HFFc6 (cell line): ENCODE measurements around the gene SLK. TPM values are rescaled to one million over a fixed set of nuclear protein-coding genes. Genes with fewer than 3 reads are reported as not detected.

ENCODE experiments used
- DNase-seq: peaks from one replicate; pipeline ENCODE4 v3.0.0-alpha.2; 2018
- H3K27ac Mint-ChIP-seq: 2 replicates; pipeline ENCODE4 v1.8.0; 2020; ENCODE audit warnings: mild to moderate bottlenecking, mixed read lengths
- H3K27me3 Mint-ChIP-seq: 2 replicates; pipeline ENCODE4 v1.8.0; 2021; ENCODE audit warnings: mild to moderate bottlenecking, moderate library complexity, mixed read lengths; ENCODE audit not compliant: insufficient read depth
- H3K36me3 Mint-ChIP-seq: 2 replicates; pipeline ENCODE4 v1.8.0; 2021; ENCODE audit warnings: low read depth, mixed read lengths
- H3K4me1 Mint-ChIP-seq: 2 replicates; pipeline ENCODE4 v1.8.0; 2020; ENCODE audit warnings: low read depth, mixed read lengths
- H3K4me3 Mint-ChIP-seq: 2 replicates; pipeline ENCODE4 v1.8.0; 2020; ENCODE audit warnings: mild to moderate bottlenecking, moderate library complexity, mixed read lengths
- H3K9me3 Mint-ChIP-seq: 2 replicates; pipeline ENCODE4 v1.8.0; 2020; ENCODE audit warnings: mild to moderate bottlenecking, mixed read lengths
- total RNA-seq, 6 experiments: library from RNA; stranded (reverse); fragmentation: NEBNext Ultra II Directional; extraction: Animal tissue kit (Norgen Biotek cat#: 25700); gene quantifications; 2 replicates in 1 of 6; 3 replicates in 5 of 6; pipeline ENCODE4 v1.2.3, GENCODE V29; 2021
- TF ChIP-seq, protein P1 (sequence below): fragments of 200-600 bp; sonication (generic); IDR thresholded peaks from 2 replicates; pipeline ENCODE4 v1.5.0; 2021; ENCODE audit warnings: antibody characterized with exemption, mild to moderate bottlenecking

The SLK gene
- total RNA-seq, 6 experiments from 2014 or later = 21.6 to 29.9 (median 27.3) TPM

DNA sequence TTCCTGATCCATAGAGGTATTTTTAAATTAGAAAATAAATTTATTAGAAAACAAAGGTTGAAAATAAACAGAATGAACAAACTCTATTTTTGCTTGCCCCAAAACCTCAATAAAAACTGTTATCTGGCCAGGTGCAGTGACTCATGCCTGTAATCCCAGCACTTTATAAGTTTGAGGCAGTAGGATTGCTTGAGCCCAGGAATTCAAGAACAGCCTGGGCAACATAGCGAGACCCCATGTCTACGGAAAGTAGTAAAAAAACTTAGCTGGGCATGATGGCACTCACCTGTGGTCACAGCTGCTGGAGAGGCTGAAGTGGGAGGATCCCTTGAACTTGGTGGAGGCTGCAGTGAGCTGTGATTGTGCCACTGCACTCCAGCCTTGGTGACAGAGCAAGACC, 10.3 kb downstream of the SLK start:
- TF ChIP-seq, protein P1, sequence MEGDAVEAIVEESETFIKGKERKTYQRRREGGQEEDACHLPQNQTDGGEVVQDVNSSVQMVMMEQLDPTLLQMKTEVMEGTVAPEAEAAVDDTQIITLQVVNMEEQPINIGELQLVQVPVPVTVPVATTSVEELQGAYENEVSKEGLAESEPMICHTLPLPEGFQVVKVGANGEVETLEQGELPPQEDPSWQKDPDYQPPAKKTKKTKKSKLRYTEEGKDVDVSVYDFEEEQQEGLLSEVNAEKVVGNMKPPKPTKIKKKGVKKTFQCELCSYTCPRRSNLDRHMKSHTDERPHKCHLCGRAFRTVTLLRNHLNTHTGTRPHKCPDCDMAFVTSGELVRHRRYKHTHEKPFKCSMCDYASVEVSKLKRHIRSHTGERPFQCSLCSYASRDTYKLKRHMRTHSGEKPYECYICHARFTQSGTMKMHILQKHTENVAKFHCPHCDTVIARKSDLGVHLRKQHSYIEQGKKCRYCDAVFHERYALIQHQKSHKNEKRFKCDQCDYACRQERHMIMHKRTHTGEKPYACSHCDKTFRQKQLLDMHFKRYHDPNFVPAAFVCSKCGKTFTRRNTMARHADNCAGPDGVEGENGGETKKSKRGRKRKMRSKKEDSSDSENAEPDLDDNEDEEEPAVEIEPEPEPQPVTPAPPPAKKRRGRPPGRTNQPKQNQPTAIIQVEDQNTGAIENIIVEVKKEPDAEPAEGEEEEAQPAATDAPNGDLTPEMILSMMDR = no peak
- H3K27me3 Mint-ChIP-seq = no peaks in the 10 kb centered on the region
- H3K27ac Mint-ChIP-seq = no peak overlapping the region
- H3K4me1 Mint-ChIP-seq = peaks cover 58% of the 10 kb centered on the region
- DNase-seq = no peak
- no peak overlapping the region for H3K4me3 Mint-ChIP-seq
- H3K36me3 Mint-ChIP-seq = peaks cover 12% of the 10 kb centered on the region
- H3K9me3 Mint-ChIP-seq = no peaks in the 10 kb centered on the region

DNA sequence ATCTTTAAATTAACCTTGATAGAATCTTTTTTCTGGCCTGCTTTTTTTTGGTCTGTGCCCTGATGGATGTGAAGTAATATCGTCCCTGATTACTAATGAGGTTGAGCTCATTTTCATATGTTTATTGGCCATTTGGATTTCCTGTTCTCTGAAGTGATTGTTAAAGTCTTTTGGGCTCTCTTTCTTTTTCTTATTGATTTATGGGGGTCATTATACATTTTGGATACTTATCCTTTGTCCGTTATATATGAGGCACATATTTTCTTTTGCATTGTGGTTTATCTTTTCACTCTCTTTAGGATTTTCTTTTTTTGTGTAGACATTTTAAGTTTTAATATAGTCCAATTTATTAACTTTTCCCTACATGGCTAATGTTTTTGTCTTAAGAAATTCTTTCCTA, 12.6 kb downstream of the SLK start:
- Mint-ChIP-seq H3K4me3 (no peak overlapping the region), H3K9me3 (no peaks in the 10 kb centered on the region)

DNA sequence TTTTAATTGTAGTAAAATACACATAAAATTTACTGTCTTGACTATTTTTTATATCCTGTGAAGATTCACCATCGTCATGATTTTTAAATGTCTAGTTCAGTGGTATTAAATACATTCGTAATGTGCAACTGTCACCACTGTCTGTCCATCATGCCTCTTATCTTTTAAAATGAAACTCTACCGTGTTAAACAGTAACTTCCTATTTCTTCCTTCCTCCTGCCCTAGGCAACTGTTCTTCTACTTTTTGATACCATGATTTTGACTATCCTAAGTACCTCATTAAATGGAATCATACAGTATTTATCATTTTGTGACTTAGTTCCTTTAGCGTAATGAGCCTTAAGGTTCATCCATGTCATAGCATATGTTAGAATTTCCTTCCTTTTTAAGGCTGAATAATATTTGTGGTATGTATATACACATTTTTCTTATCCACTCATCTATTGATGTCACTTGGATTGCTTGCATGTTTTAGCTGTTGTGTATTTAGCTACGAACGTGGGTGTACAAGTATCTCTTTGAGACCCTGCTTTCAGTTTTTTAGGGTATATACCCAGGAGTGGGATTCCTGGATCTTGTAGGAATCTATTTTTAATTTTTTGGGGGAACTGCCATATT, 13.5 kb downstream of the SLK start:
- TF ChIP-seq, protein P1 = no peak
- Mint-ChIP-seq H3K27ac (peak overlapping the region; percentile 68), H3K27me3 (no peaks in the 10 kb centered on the region; the same call in 1 of the 2 replicates), H3K4me1 (peaks cover 62% of the 10 kb centered on the region), H3K36me3 (peaks cover 6% of the 10 kb centered on the region), H3K4me3 (peak overlapping the region; percentile 61; the same call in 1 of the 2 replicates), H3K9me3 (no peaks in the 10 kb centered on the region)
- no peak for DNase-seq

More for the DNA sequence above, 12.6 kb downstream of the SLK start:
- no peak overlapping the region for H3K27ac Mint-ChIP-seq
- peaks cover 12% of the 10 kb centered on the region for H3K36me3 Mint-ChIP-seq
- no peak for DNase-seq
- H3K4me1 Mint-ChIP-seq = peaks cover 63% of the 10 kb centered on the region
- TF ChIP-seq, protein P1 = no peak
- H3K27me3 Mint-ChIP-seq = no peaks in the 10 kb centered on the region; the same call in 1 of the 2 replicates

- no peak overlapping the region for H3K27ac Mint-ChIP-seq
- H3K27me3 Mint-ChIP-seq = no peaks in the 10 kb centered on the region; the same call in 1 of the 2 replicates
- peaks cover 73% of the 10 kb centered on the region for H3K4me1 Mint-ChIP-seq
- H3K36me3 Mint-ChIP-seq = peaks cover 5% of the 10 kb centered on the region; the same call in 1 of the 2 replicates
- no peak for DNase-seq
- H3K4me3 Mint-ChIP-seq = no peak overlapping the region
- H3K9me3 Mint-ChIP-seq = no peaks in the 10 kb centered on the region
- TF ChIP-seq, protein P1 = peak; percentile 41; the same call in 1 of the 2 replicates
These were observed 15.7 kb downstream of the SLK start for GRCh38 chr10:103982639-103983038.

DNA sequence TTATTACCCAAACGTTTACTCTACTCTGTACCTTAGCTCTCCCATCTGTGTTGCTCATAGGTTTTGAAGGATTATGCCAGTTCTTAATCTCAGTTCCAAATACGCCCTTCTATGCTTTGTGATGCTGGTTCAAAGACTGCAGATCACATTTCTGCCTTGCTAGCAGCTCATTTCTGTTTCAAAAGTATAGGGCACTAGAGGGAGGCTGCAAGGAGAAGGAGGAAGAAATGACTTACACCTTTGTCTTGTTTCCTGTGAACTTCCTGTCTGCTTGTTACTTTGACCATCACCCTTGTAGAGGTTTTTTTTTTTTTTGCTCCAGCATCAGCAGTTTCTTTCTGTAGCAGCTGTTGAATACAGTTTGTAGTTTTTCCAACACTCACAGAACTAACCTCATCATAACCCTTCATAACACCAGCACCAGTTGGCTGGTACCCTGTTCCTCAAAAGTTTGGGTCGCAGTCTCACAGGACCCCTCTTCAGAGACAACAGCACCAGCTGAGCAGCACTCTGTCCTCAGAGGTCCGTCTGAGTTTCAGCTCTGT, 16.5 kb downstream of the SLK start:
- DNase-seq = no peak
- H3K27me3 Mint-ChIP-seq = no peaks in the 10 kb centered on the region; the same call in 1 of the 2 replicates
- no peaks in the 10 kb centered on the region for H3K9me3 Mint-ChIP-seq
- H3K4me1 Mint-ChIP-seq = peaks cover 81% of the 10 kb centered on the region
- H3K36me3 Mint-ChIP-seq = peaks cover 5% of the 10 kb centered on the region; the same call in 1 of the 2 replicates
- TF ChIP-seq, protein P1 = no peak
- peak overlapping the region; percentile 56 for H3K27ac Mint-ChIP-seq
- H3K4me3 Mint-ChIP-seq = no peak overlapping the region
